Endothelial cell of umbilical vein (primary cell): Measurements from ENCODE around the gene VPS41. TPM values are rescaled to one million over a fixed set of nuclear protein-coding genes. Genes with fewer than 3 reads are reported as not detected.

Experiments used
- BruUV-seq: library from RNA; stranded (reverse); fragments of 400-500 nt; replicated peaks from 2 replicates; lab custom pipeline; 2021; lab: Mats Ljungman, UMichigan
- CTCF ChIA-PET: fragments of 300-600, 350-600 bp; sonication (Branson Sonifier 250); formaldehyde crosslinking; loops from one replicate; lab custom pipeline; 2021; ENCODE audit warnings: antibody characterized with exemption, inconsistent platforms; lab: Charles Lee
- POLR2A ChIA-PET: fragments of 300-600, 350-600 bp; sonication (Branson Sonifier 250); formaldehyde crosslinking; loops from one replicate; lab custom pipeline; 2021; ENCODE audit warnings: antibody characterized with exemption, inconsistent platforms; lab: Charles Lee
- DNase-seq: peaks from one replicate; pipeline ENCODE4 v3.0.0-alpha.2; 2011; ENCODE audit warnings: low read depth, low spot score
- FAIRE-seq: peaks from 2 replicates; lab custom pipeline; 2011; peaks lifted over from hg19 to GRCh38; lab: Jason Lieb, UNC
- H2AFZ ChIP-seq: 2 replicates; pipeline ENCODE4 v1.6.0; 2012; ENCODE audit warnings: low read depth, low read length, control low read depth, inconsistent platforms
- H3K27ac ChIP-seq: 2 replicates; pipeline ENCODE4 v1.5.1; 2011; ENCODE audit warnings: low read depth, mild to moderate bottlenecking, control low read depth, low read length, moderate library complexity; ENCODE audit not compliant: insufficient read depth
- H3K27me3 ChIP-seq, 2 experiments: 2 replicates each; pipeline versions ENCODE4 v1.6.0 to v1.6.1; 2011; ENCODE audit warnings: low read length in 2 of 2, mixed read lengths in 1 of 2; ENCODE audit not compliant: control insufficient read depth in 2 of 2, insufficient read depth in 2 of 2
- H3K36me3 ChIP-seq, 2 experiments: 2 replicates in 1 of 2; 3 replicates in 1 of 2; pipeline ENCODE4 v1.5.1; 2011; ENCODE audit warnings: low read length in 2 of 2, mild to moderate bottlenecking in 1 of 2, moderate library complexity in 1 of 2; ENCODE audit not compliant: control insufficient read depth in 2 of 2, insufficient read depth in 2 of 2; ENCODE audit errors: extremely low read depth in 1 of 2
- H3K4me1 ChIP-seq: 3 replicates; pipeline ENCODE4 v1.5.1; 2011; ENCODE audit warnings: mild to moderate bottlenecking, low read length; ENCODE audit not compliant: control insufficient read depth, insufficient read depth; ENCODE audit errors: extremely low read depth
- H3K4me2 ChIP-seq: 2 replicates; pipeline ENCODE4 v1.6.1; 2011; ENCODE audit warnings: low read length, control low read depth, mixed read lengths; ENCODE audit not compliant: insufficient read depth
- H3K4me3 ChIP-seq, 3 experiments: fragments of 200-600 bp in 1 of 3; sonication (generic), shearing (Covaris generic) in 1 of 3; replicated peaks in 1 of 3; 2 replicates each; pipeline ENCODE4 v1.5.1; 2011 to 2016; ENCODE audit warnings: control low read depth in 3 of 3, low read length in 3 of 3, mild to moderate bottlenecking in 2 of 3, inconsistent platforms in 1 of 3, low read depth in 1 of 3, moderate library complexity in 1 of 3; ENCODE audit not compliant: insufficient read depth in 1 of 3
- H3K79me2 ChIP-seq: 2 replicates; pipeline ENCODE4 v1.6.0; 2012; ENCODE audit warnings: low read length, inconsistent platforms; ENCODE audit not compliant: control insufficient read depth, insufficient read depth
- H3K9ac ChIP-seq: replicated peaks from 2 replicates; pipeline ENCODE3; 2011; ENCODE audit warnings: low read length, control low read depth; ENCODE audit not compliant: insufficient read depth; ENCODE audit errors: extremely low read depth
- H3K9me1 ChIP-seq: replicated peaks from 3 replicates; pipeline ENCODE4 v1.6.0; 2011; ENCODE audit warnings: mild to moderate bottlenecking, low read length; ENCODE audit not compliant: control insufficient read depth, insufficient read depth; ENCODE audit errors: extremely low read depth
- H3K9me3 ChIP-seq: replicated peaks from 2 replicates; pipeline ENCODE4 v1.5.1; 2012; ENCODE audit warnings: low read length, inconsistent platforms; ENCODE audit not compliant: control insufficient read depth, insufficient read depth
- H4K20me1 ChIP-seq: replicated peaks from 2 replicates; pipeline ENCODE3; 2011; ENCODE audit warnings: mild to moderate bottlenecking, low read length; ENCODE audit not compliant: control insufficient read depth, insufficient read depth; ENCODE audit errors: extremely low read depth
- EZH2 ChIP-seq: IDR thresholded peaks from 2 replicates; pipeline ENCODE4 v1.6.1; 2012; ENCODE audit warnings: borderline replicate concordance, low read depth, mild to moderate bottlenecking, moderate library complexity, low read length, inconsistent platforms; ENCODE audit not compliant: severe bottlenecking
- FOS ChIP-seq: IDR thresholded peaks from 2 replicates; pipeline ENCODE4 v1.6.1; 2011; ENCODE audit warnings: mild to moderate bottlenecking, low read length, moderate library complexity, borderline replicate concordance; ENCODE audit not compliant: insufficient read depth
- GATA2 ChIP-seq: IDR thresholded peaks from 2 replicates; pipeline ENCODE4 v1.7.0; 2011; ENCODE audit warnings: low read depth, mild to moderate bottlenecking, moderate library complexity, mixed read lengths, low read length; ENCODE audit not compliant: insufficient read length, insufficient read depth
- JUN ChIP-seq: IDR thresholded peaks from 2 replicates; pipeline ENCODE4 v1.6.1; 2011; ENCODE audit warnings: borderline replicate concordance, low read depth; ENCODE audit not compliant: insufficient read length, insufficient read depth
- MYC ChIP-seq: IDR thresholded peaks from one replicate; pipeline ENCODE4 v1.6.1; 2011; ENCODE audit warnings: mild to moderate bottlenecking, low read depth, low read length
- POLR2A ChIP-seq: IDR thresholded peaks from 2 replicates; pipeline ENCODE4 v1.6.1; 2012; ENCODE audit warnings: low read depth, mild to moderate bottlenecking, control low read depth, low read length
- POLR2AphosphoS5 ChIP-seq: IDR thresholded peaks from 2 replicates; pipeline ENCODE4 v1.6.1; 2012; ENCODE audit warnings: low read depth, mild to moderate bottlenecking, control low read depth, low read length, moderate library complexity; ENCODE audit not compliant: insufficient read depth
- dilution Hi-C: fragments of 300-500 bp; cut with MboI; formaldehyde crosslinking; loops from one replicate; pipeline ENCODE4 v1.15.0; 2019; ENCODE audit warnings: low sequenced_read_pairs; ENCODE audit not compliant: extremely low pct_ligation_motif_present
- intact Hi-C: fragments of 100-400 bp; cut with micrococcal nuclease; formaldehyde crosslinking; loops from one replicate; pipeline ENCODE4 v1.10.0; 2022
- polyA plus RNA-seq, 4 experiments: library from polyadenylated mRNA; depleted of rRNA in 3 of 4; stranded (reverse) in 3 of 4; unstranded in 1 of 4; fragments of >200 nt; gene quantifications; 2 replicates each; pipeline versions ENCODE4 v1.2.1 to v1.2.3, GENCODE V29; 2011 to 2012; ENCODE audit warnings: missing spikeins in 1 of 4
- total RNA-seq: library from RNA; stranded (reverse); gene quantifications from 2 replicates; pipeline ENCODE4 v1.2.3, GENCODE V29; 2021
- TF ChIP-seq, protein P1 (sequence below): IDR thresholded peaks from 2 replicates; pipeline ENCODE4 v1.6.1; 2011; ENCODE audit not compliant: insufficient read depth, insufficient read length
- TF ChIP-seq, protein P2 (sequence below), 2 donors: IDR thresholded peaks; 1 replicate in 1 of 2; 2 replicates in 1 of 2; pipeline ENCODE4 v1.5.1; 2011; ENCODE audit warnings: low read length in 2 of 2, mild to moderate bottlenecking in 2 of 2, moderate library complexity in 2 of 2, control low read depth in 1 of 2, inconsistent platforms in 1 of 2, low read depth in 1 of 2; ENCODE audit not compliant: insufficient read depth in 1 of 2; ENCODE audit errors: extremely low read depth in 1 of 2

The VPS41 gene
- total and polyA plus RNA-seq, 2 donors (not counting 3 experiments of a cell fraction or from before 2014, with no cell fraction given), result 14.3 to 79.8 TPM

- TF ChIP-seq, protein P1, sequence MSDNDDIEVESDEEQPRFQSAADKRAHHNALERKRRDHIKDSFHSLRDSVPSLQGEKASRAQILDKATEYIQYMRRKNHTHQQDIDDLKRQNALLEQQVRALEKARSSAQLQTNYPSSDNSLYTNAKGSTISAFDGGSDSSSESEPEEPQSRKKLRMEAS, result no peak
- TF ChIP-seq POLR2AphosphoS5 (no peak), GATA2 (no peak), MYC (no peak), JUN (no peak), EZH2 (no peak), FOS (no peak), POLR2A (no peak)
- TF ChIP-seq, protein P2, sequence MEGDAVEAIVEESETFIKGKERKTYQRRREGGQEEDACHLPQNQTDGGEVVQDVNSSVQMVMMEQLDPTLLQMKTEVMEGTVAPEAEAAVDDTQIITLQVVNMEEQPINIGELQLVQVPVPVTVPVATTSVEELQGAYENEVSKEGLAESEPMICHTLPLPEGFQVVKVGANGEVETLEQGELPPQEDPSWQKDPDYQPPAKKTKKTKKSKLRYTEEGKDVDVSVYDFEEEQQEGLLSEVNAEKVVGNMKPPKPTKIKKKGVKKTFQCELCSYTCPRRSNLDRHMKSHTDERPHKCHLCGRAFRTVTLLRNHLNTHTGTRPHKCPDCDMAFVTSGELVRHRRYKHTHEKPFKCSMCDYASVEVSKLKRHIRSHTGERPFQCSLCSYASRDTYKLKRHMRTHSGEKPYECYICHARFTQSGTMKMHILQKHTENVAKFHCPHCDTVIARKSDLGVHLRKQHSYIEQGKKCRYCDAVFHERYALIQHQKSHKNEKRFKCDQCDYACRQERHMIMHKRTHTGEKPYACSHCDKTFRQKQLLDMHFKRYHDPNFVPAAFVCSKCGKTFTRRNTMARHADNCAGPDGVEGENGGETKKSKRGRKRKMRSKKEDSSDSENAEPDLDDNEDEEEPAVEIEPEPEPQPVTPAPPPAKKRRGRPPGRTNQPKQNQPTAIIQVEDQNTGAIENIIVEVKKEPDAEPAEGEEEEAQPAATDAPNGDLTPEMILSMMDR (IDR thresholded peaks at IDR 0.05; ENCODE audit: extremely low read depth in 1 of 2, insufficient read depth in 1 of 2, low read depth in 1 of 2, low read length in 2 of 2), result no peak
- no peak overlapping the region for H3K4me2 ChIP-seq
- BruUV-seq, result no TSS peak
- H3K9me3 ChIP-seq, result no peaks in the 10 kb centered on the region
- H2AFZ ChIP-seq, result no peak overlapping the region
- H3K79me2 ChIP-seq, result no peaks in the 10 kb centered on the region
- POLR2A ChIA-PET, result no interaction called here
- no peak overlapping the region for H3K4me3 ChIP-seq
- no peaks in the 10 kb centered on the region for H3K9me1 ChIP-seq
- DNase-seq, result no peak
- no peak overlapping the region for H3K27ac ChIP-seq
- peaks cover 1 to 2% of the 10 kb centered on the region in 2 experiments for H3K36me3 ChIP-seq
- CTCF ChIA-PET, result no interaction called here
- dilution Hi-C loops, result no loop called here
- intact Hi-C loops, result no loop called here
- H4K20me1 ChIP-seq, result no peaks in the 10 kb centered on the region
- H3K4me1 ChIP-seq, result no peaks in the 10 kb centered on the region
- FAIRE-seq, result no peak
- no peak overlapping the region for H3K9ac ChIP-seq
- H3K27me3 ChIP-seq, result no peaks in the 10 kb centered on the region
These were observed 133.3 kb downstream of the VPS41 start for GRCh38 chr7:38775506-38776175.
